Activated T-cell treated with anti-CD3 and anti-CD28 coated beads, Interleukin-2, amount 50 U/mL, for 4 hours (primary cell): ENCODE results near the gene KDM3B. TPM values are rescaled to one million over a fixed set of nuclear protein-coding genes. Genes with fewer than 3 reads are reported as not detected.

ENCODE experiments used
- ATAC-seq, 2 donors: fragments of 200-7000 bp; cut with Tn5 transposase; one replicate each; pipeline ENCODE4 v1.10.0; 2021
- DNase-seq: peaks from one replicate; pipeline ENCODE4 v3.0.0-alpha.2; 2020
- H3K27me3 Mint-ChIP-seq: one replicate; pipeline ENCODE4 v1.8.0; 2021; ENCODE audit warnings: low read depth, mixed read lengths
- H3K36me3 Mint-ChIP-seq: one replicate; pipeline ENCODE4 v1.8.0; 2022; ENCODE audit warnings: mixed read lengths; ENCODE audit not compliant: insufficient read depth
- H3K4me1 Mint-ChIP-seq: one replicate; pipeline ENCODE4 v1.8.0; 2021; ENCODE audit warnings: low read depth, mixed read lengths
- H3K4me3 Mint-ChIP-seq: one replicate; pipeline ENCODE4 v1.8.0; 2021; ENCODE audit warnings: mild to moderate bottlenecking, moderate library complexity, mixed read lengths
- H3K9me3 Mint-ChIP-seq: one replicate; pipeline ENCODE4 v1.8.0; 2021; ENCODE audit warnings: mixed read lengths
- total RNA-seq, 3 donors: library from RNA; stranded (reverse); gene quantifications; one replicate each; pipeline ENCODE4 v1.2.1, GENCODE V29; 2021

The KDM3B gene
- total RNA-seq, 3 donors from 2014 or later: 33.6 to 35.6 (median 34.4) TPM

DNA sequence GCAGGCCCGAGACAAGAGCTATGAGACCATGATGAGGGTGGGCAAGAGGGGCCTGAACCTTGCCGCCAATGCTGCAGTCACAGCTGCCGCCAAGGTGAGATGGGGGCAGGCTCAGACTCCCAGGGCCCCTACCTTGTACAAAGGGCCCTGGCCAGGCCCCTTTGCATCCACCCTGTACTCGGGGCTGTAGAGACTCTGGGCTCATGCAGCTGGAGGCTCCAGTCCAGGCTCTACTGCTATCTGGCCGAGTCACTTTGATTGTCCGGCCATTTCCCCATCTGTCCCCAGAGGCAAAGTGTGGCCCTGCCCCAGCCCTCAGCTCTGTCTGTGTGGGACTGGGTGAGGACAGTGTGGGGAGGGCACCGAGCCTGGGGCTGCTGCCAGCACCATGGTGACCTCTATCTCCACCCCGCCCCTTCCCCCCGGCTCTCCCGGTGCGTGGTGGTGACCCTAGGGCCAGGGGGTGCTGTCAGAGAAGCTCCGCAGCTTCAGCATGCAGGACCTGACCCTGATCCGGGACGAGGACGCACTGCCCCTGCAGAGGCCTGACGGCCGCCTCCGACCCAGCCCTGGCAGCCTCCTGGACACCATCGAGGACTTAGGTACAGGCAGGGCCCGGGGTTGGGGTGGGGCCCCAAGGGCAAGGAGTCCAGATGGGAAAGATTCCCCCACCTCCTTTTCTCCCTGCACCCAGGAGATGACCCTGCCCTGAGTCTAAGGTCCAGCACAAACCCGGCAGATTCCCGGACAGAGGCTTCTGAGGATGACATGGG lies 92.5 kb downstream of the KDM3B start:
- Mint-ChIP-seq H3K36me3 (no peaks in the 10 kb centered on the region), H3K4me3 (no peak overlapping the region), H3K4me1 (peaks cover 6% of the 10 kb centered on the region), H3K27me3 (no peaks in the 10 kb centered on the region), H3K9me3 (no peaks in the 10 kb centered on the region)
- no peak for DNase-seq
- ATAC-seq: no peak

DNA sequence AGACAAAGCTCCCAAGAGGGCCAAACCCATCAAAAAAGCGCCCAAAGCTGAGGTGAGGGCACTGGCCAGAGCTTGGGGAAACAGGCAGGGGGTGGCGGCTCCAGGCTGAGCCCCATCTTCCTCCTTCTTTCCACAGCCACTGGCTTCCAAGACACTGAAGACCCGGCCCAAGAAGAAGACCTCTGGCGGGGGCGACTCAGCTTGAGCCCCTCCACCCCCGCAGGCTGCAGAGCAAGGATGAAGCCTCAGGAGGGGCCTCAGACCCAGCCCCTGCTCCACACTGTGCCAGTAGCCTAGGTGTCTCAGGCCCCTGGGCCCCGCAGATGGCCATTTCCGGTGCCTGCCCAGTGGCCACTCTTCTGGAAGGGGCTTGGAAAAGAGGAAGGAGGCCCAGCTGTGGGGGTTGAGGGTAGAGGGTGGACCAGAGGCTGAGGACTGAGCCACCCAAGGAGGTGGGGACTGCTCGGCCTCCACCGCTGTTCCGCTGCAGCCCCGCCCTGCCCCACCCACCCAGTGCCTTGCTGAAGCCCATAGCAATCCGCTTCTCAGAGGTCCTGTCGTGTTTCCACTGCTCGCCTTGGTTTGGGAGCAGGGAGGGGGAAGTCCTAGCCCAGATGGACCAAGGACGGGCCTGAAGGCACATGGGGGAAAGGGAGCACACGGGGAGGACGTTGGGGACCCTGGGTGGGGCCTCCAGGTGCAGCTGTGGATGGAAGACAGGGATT lies 93.2 kb downstream of the KDM3B start:
- H3K36me3 Mint-ChIP-seq: no peaks in the 10 kb centered on the region
- no peak for DNase-seq
- no peak for ATAC-seq

DNA sequence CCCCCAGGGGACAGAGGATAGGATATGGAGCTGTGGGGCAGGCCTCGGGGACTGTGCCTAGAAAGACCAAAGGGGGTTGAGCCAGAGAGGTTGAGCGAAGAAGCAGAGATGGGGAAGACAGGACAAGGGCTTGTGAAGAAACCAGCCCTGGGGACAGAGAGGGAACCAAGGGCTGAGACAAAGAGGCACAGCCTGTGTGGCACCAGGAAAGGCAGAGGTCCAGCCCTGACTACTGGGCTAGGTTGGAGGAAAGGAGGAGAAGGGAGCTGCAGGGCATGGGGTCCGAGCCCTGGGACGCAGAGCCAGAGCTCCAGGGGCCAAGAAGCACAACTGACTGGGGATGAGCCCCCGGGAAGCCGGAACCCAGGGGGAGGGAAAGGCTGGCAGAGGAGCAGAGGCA lies 95.6 kb downstream of the KDM3B start:
- Mint-ChIP-seq H3K4me1 (peaks cover 6% of the 10 kb centered on the region), H3K4me3 (no peak overlapping the region), H3K36me3 (no peaks in the 10 kb centered on the region), H3K9me3 (no peaks in the 10 kb centered on the region), H3K27me3 (no peaks in the 10 kb centered on the region)
- ATAC-seq (no peak), DNase-seq (no peak)

More for the DNA sequence above, 93.2 kb downstream of the KDM3B start:
- peaks cover 6% of the 10 kb centered on the region for H3K4me1 Mint-ChIP-seq
- H3K9me3 Mint-ChIP-seq: no peaks in the 10 kb centered on the region
- H3K27me3 Mint-ChIP-seq: no peaks in the 10 kb centered on the region
- no peak overlapping the region for H3K4me3 Mint-ChIP-seq

DNA sequence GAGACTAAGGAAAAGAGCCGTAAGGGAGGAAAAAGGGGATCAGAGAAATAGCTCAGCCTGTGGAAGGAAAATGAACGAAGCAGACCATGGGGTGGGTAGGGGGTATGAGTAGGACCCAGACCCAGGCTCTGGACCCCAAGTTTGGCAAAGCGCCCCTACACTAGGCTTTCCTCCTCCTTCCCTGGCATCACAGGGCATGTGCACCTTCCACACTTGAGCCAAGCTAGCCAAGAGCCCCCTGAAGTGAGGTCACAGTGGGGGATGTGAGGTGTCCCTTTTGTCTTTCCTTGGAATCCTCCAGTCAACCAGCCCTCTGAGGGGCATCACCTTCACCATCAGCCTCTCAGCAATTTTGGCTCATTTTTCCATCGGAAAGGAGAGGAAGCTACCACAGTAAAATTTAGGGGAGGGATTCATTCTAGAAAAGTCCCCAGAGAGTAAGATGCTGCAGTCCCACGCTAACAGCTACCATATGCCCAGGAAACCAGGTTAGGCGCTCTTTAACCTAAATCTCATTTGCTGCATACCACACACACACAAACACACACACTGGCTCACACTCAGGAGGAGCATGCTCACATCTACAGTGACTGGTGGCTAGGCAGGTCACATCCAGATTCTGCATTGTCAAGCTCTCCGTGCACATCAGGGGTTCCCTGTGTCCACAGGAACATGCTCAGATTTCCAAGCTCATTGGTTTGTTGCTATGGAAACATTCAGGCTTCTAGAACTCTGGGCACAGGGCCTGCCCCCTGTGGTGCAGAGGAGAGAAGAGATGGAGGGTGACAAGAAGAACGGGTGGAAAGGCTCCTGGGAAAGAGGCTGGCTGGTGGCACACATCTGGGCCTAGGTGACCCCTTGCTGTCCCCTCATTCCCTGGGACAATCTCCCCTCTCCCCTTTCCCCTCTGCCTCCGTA lies 96.3 kb downstream of the KDM3B start:
- Mint-ChIP-seq H3K9me3 (no peaks in the 10 kb centered on the region), H3K27me3 (no peaks in the 10 kb centered on the region), H3K4me3 (no peak overlapping the region), H3K4me1 (peaks cover 6% of the 10 kb centered on the region), H3K36me3 (no peaks in the 10 kb centered on the region)
- DNase-seq: no peak
- no peak for ATAC-seq

DNA sequence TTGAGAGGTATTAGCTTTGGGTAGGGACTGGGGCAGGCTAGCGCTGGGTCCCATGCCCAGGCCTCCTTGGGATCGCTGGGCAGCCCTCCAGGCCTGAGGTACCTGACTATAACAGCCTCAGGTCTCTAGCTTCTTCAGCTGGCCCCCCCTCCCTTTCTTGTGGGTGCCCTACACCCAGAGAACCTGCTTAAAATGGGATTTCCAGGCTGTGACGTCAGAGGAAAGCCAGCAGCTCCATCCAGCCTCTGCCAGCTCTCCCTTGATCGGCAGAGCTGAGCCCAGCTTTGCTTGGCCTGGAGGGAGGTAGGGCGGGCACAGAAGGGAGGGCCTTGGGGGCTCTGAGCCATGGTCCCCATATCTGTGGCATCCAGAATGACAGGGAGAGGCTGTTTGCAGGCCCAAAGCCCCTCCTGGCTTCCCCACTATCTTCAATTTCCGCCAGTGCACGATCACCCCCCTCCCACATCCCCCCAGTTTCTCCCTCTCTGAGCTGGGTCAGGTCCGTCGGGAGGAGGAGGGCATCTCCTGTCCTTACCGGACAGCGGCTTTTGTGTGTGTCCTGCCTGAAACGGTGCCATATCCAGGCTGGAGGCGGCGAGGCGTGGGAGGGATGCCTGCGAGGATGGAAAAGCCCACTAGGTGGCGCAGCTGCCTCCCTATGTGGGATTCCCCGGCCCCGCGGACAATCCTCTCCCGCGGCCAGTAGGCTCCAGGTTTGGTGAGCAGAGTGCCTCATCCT lies 97.2 kb downstream of the KDM3B start:
- peaks cover 6% of the 10 kb centered on the region for H3K4me1 Mint-ChIP-seq
- H3K27me3 Mint-ChIP-seq: no peaks in the 10 kb centered on the region
- peak; percentile 85 to 90 for ATAC-seq
- H3K36me3 Mint-ChIP-seq: no peaks in the 10 kb centered on the region
- no peaks in the 10 kb centered on the region for H3K9me3 Mint-ChIP-seq
- DNase-seq: peak; percentile 79
- H3K4me3 Mint-ChIP-seq: no peak overlapping the region

DNA sequence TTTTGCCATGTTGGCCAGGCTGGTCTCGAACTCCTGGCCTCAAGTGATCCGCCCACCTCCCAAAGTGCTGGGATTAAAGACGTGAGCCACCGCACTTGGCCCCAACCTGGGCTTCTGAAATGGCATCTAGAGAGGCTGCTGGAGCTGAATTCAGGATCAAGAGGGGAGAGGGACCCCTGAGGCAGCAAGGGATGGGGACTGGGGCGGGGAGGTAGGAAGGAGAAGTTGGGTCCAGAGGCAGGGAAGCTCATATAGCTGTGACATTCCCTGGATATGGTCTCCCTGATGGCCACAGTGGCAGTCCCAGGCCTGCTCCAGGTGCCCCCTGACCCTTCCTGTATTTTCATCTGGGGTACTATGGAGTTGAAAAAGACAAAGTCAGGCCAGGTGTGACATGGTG lies 98.5 kb downstream of the KDM3B start:
- H3K9me3 Mint-ChIP-seq: no peaks in the 10 kb centered on the region
- H3K27me3 Mint-ChIP-seq: no peaks in the 10 kb centered on the region
- DNase-seq: no peak
- peaks cover 6% of the 10 kb centered on the region for H3K4me1 Mint-ChIP-seq
- H3K36me3 Mint-ChIP-seq: no peaks in the 10 kb centered on the region
- no peak overlapping the region for H3K4me3 Mint-ChIP-seq
- no peak for ATAC-seq

DNA sequence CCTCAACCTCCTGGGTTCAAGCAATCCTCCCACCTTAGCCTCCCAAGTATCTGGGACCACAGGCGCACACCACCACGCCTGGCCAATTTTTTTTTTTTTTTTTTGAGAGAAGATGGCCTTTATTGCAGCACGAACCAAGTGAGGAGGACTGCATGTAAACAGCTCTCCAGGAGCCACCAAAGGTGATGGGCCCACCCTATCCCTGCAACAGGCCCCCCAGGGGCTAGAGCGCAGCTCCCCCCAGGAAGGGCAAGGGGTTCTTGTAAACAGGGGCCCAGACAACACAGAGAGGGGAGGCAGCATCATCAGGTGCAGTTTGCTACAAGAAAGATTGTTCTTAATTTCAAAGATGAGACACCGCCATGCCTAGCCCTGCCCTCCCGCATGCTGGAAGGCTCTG lies 100.2 kb downstream of the KDM3B start:
- Mint-ChIP-seq H3K27me3 (no peaks in the 10 kb centered on the region), H3K4me1 (peaks cover 8% of the 10 kb centered on the region), H3K4me3 (no peak overlapping the region), H3K36me3 (no peaks in the 10 kb centered on the region), H3K9me3 (no peaks in the 10 kb centered on the region)
- DNase-seq: no peak
- no peak for ATAC-seq

DNA sequence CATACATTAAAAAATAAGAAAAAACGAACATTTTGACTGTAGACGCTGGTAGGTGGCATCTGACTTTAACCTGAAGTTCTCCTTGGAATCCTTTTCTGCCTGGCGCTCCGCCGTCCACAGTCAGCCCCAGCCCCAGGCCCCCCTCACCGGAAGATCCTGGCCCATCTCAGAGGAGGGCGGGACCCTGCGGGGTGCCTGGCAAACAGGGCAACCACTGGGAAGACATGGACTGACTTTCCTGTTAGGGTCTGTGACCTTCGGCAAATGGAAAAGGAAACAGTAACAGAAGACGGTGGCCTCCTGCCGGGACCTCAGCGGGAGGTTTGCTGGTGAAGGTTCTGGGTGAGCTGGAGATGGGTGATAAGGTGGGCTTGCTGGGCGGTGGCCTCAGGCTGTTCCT lies 101.1 kb downstream of the KDM3B start:
- Mint-ChIP-seq H3K36me3 (no peaks in the 10 kb centered on the region), H3K4me1 (peaks cover 16% of the 10 kb centered on the region), H3K9me3 (no peaks in the 10 kb centered on the region), H3K4me3 (no peak overlapping the region), H3K27me3 (no peaks in the 10 kb centered on the region)
- DNase-seq (no peak), ATAC-seq (no peak)

DNA sequence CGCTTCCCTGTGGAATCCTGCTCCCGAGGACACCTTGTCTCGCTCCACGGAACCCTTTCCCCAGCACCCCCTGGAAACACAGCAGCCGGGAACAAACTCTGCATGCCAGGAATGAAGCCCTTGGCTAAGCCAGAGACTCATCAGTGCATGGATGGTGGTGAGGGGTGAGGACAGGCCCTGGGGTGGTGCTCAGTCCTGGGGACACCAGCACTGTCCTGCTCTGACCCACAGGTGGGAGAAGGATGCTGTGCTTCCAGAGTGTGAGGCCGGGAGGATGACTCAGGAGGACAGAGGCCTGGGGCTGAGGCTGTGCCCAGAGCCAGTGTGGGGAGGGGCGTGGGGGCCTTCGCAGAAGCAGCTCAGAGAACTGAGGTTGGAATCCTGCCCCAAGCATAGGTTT lies 101.6 kb downstream of the KDM3B start:
- ATAC-seq: no peak
- Mint-ChIP-seq H3K36me3 (no peaks in the 10 kb centered on the region), H3K27me3 (no peaks in the 10 kb centered on the region)

DNA sequence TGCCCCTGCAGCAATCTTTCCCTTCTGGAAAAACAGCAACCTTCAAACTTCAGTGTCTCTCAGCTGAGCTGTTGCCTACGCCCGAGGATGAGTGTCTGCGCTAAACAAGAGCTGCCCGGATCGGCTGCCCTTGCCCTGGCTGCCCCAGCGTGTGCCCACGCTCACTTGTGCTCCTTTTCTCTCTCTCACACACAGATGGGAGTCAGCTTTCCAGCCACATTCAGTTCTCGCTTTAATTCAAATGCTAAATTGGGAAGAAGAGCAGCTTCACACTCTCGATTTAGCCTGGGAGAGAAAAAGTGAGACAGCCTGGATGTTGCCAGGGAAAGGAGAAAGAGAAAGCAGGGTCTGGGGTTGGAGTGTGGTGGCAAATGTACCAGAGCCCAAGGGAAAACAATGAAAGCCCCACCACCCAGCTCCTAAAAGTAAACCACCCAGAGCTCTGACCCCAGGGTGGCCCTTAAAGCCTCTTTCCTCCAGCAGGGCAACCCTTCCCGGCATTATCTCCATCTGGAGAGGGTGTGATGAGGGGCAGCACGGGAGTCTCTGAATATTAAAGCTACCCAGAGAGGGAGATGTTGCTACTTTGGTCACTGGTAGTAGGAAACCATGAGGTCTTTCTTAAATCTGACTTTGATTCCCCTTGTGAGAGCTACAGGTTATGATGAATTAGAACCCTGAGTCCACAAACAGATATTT lies 102.9 kb downstream of the KDM3B start:
- Mint-ChIP-seq H3K36me3 (no peaks in the 10 kb centered on the region), H3K4me1 (peaks cover 28% of the 10 kb centered on the region), H3K4me3 (no peak overlapping the region), H3K9me3 (no peaks in the 10 kb centered on the region), H3K27me3 (no peaks in the 10 kb centered on the region)
- ATAC-seq (no peak), DNase-seq (no peak)

More for the DNA sequence above, 101.6 kb downstream of the KDM3B start:
- Mint-ChIP-seq H3K4me1 (peaks cover 21% of the 10 kb centered on the region), H3K9me3 (no peaks in the 10 kb centered on the region), H3K4me3 (no peak overlapping the region)
- no peak for DNase-seq

DNA sequence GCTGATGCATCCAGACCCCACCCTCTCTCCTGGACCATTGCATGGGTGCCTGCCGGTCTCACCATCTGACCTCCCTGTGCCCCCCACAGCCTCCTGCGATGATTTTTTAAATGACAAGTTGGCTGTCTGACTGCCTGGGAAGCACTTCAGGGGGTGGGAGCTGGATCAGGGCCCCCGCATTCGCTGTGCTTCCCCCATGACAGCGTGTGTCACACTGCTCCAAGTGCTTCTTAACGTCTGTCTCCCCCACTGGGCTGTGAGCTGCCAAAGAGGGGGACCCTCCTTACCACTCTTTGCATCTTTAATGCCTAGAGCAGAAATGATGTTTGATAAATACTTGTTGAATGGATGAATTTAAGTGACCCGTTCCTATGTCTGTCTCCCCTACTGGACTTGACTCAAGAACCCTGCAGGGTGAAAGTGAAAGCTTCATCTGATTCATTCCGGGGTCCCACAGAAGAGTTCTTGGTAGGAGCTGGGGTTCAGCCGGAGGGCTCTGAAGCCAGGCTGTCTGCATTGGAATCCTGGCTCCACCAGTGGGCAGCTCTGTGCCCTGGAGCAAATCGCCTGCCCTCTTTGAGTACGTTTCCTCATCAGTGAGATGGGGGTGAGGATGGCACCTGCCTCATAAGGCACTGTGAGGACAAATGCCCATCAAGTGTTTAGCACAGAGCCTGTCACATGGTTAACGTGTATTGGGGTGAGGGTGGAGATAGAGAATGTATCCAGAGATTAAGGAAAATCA lies 105.2 kb downstream of the KDM3B start:
- peaks cover 39% of the 10 kb centered on the region for H3K4me1 Mint-ChIP-seq
- no peaks in the 10 kb centered on the region for H3K9me3 Mint-ChIP-seq
- no peak for ATAC-seq
- no peaks in the 10 kb centered on the region for H3K27me3 Mint-ChIP-seq
- no peak for DNase-seq
- H3K4me3 Mint-ChIP-seq: no peak overlapping the region
- H3K36me3 Mint-ChIP-seq: no peaks in the 10 kb centered on the region

DNA sequence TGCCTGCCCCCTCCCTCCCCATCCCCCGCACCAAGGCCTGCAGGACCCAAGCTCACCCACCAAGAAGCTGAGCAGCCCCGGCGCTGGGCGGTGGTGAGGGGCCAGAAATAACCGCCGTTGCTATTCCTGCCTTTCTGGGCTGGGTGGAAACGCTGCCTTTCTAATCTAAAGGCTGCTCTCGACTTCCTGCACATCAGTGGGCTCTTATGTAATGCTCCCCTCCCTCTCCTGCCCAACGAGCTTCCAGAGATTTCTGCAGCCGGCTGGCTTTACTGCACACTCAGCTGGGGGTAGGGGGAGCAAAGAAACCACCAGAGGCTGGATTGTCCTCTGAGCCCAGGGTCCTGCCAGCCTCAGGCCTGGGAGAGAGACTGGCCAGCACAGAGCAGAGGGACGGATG lies 105.9 kb downstream of the KDM3B start:
- no peak overlapping the region for H3K4me3 Mint-ChIP-seq
- no peak for DNase-seq
- ATAC-seq: no peak
- H3K9me3 Mint-ChIP-seq: no peaks in the 10 kb centered on the region
- H3K36me3 Mint-ChIP-seq: no peaks in the 10 kb centered on the region
- H3K27me3 Mint-ChIP-seq: no peaks in the 10 kb centered on the region
- H3K4me1 Mint-ChIP-seq: peaks cover 39% of the 10 kb centered on the region

DNA sequence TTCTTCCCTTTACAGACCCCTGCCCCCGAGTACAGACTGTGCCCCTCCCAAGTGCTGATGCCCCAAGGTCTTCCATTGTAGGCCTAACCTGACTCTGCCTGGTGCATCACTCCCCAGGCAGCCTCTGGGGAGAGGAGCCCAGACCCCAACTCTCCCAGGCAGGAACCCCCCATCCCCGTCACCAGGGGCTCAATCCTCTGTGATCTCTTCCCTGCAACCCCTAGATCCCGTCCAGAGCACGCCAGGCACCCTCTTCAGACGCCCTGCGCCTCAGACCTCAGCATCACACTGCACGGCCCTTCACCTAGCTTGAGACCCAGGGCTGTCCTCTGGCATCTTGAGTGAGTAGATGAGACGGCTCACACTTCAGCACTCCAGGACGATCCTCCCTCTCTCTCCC lies 106.4 kb downstream of the KDM3B start:
- peak; percentile 13 to 19 for ATAC-seq
- DNase-seq: no peak
- no peaks in the 10 kb centered on the region for H3K36me3 Mint-ChIP-seq
- no peaks in the 10 kb centered on the region for H3K27me3 Mint-ChIP-seq
- H3K4me1 Mint-ChIP-seq: peaks cover 39% of the 10 kb centered on the region
- peak overlapping the region; percentile 68 for H3K4me3 Mint-ChIP-seq
- no peaks in the 10 kb centered on the region for H3K9me3 Mint-ChIP-seq
